ENCODE results near the gene C6orf15.

Gene C6orf15

GRCh38 chr6:31112478-31112877 is at the start of gene C6orf15:
C6orf15 (minus strand) TSS chr6:31112575; CDS start chr6:31112555, 20 bp downstream.
- no peak for TF ChIP-seq ZNF274 (IDR thresholded peaks at IDR 0.05; ENCODE audit: low read depth, low read length)
- no peak within 1 kb of the TSS for H3K4me3 ChIP-seq (ENCODE audit: low read length)

GRCh38 chr6:31161216-31162126 is 49.1 kb upstream of the C6orf15 start:
- no peak for TF ChIP-seq ZNF274 (IDR thresholded peaks at IDR 0.05; ENCODE audit: low read depth, low read length)
- no peak overlapping the region for H3K4me3 ChIP-seq (ENCODE audit: low read length)

GRCh38 chr6:31158863-31159855 is 46.8 kb upstream of the C6orf15 start:
- peak overlapping the region; percentile 89 for H3K4me3 ChIP-seq (ENCODE audit: low read length)
- no peak for TF ChIP-seq ZNF274 (IDR thresholded peaks at IDR 0.05; ENCODE audit: low read depth, low read length)

DNA sequence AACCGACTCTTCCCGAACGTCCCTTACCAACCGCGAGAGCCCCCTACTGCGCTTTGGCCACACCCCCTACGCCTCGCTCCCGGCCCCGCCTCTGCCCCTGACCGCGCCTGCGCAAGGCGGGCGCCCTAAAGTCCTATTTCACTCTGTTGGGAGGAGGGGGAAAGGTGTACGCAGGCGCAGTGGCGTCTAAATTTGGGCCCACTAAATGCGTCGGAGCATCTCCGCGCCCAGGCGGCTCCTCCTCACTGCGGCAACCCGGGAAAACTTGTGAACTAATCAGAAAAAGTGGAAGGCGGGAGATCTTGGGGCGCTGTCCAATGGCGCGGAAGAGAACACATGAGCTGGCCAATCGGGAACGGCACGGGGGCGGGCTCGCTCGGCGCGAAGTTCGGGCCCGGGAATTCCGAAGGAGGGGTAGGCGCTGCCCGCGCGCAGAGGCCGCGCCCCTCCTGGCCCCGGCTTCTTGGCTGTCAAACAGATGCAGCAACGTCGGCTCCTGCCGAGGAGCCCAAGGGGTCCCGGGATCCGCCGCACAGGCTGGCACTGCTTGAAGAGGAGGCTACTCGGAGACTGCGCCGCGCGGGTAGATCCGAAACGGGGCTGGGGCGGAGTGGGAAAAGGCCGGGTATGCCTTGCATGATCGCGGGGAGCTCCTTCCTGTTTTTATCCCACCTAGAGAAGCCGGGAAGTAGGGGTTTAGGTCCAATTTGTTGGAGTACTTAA is 45.9 kb upstream of the C6orf15 start, which contains the start of gene TCF19:
TSS of gene TCF19 (plus strand) at position 450 of the 723 bp plus-strand sequence. CDS start 881 bp downstream, outside the sequence.
- peak within 1 kb of the TSS; percentile 89 for H3K4me3 ChIP-seq (ENCODE audit: low read length)
- no peak for TF ChIP-seq ZNF274 (IDR thresholded peaks at IDR 0.05; ENCODE audit: low read depth, low read length)

DNA sequence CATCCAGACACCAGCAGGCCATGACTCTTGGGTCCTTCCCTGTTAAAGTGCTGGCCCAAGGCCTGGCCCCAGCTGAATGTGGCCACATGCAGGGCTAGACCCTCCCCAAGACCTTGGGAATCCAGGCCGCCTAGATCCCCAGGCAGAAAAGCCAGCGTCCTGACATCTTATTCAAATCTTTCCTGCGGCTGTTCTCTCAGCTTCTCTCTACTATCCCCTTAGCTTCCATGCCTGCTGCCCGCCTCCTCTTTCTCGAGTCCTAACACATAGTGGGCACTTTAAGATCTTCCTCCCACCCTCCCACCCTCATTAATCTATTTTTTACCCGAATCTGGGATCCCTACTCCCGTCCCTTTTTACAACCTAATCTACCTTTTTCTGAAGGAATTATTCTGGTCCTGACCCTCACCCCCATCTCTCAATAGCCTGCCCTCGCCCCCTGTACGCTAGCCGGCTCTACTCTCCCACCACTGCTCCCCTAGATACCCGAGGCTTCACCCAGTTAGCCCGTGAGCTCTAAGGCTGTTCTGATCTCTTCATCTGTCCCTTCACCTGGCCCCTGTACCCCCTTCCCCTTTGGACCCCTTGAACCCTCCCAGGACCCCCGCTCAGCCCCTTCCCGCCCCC is 45.3 kb upstream of the C6orf15 start, which contains the start of gene CCHCR1:
TSS of gene CCHCR1 (minus strand) at position 290 of the 627 bp plus-strand sequence. CDS start at position 88, 202 bp downstream.
- no peak for TF ChIP-seq ZNF274 (IDR thresholded peaks at IDR 0.05; ENCODE audit: low read depth, low read length)
- H3K4me3 ChIP-seq (ENCODE audit: low read length), result peak within 1 kb of the TSS; percentile 89

DNA sequence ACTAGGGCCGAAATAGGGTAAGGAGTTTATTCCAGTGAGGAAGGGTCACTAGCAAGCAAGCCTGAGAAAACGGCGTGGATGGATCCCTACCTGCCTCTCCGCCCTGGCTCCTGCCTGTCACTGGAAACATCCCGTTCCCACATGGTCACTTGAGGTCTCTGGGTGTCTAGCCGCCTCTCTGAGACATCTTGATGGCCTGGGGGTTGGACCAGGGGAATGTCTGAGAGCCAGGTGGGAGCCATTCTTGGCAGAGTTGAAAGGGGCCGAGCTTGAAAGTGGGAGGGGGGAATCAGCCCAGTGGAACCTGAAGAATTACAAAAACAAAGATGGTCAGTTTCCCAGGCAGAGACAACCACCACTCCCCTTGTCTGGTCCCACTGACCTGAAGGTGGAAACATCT is 44.3 kb upstream of the C6orf15 start:
- no peak overlapping the region for H3K4me3 ChIP-seq (ENCODE audit: low read length)
- no peak for TF ChIP-seq ZNF274 (IDR thresholded peaks at IDR 0.05; ENCODE audit: low read depth, low read length)

DNA sequence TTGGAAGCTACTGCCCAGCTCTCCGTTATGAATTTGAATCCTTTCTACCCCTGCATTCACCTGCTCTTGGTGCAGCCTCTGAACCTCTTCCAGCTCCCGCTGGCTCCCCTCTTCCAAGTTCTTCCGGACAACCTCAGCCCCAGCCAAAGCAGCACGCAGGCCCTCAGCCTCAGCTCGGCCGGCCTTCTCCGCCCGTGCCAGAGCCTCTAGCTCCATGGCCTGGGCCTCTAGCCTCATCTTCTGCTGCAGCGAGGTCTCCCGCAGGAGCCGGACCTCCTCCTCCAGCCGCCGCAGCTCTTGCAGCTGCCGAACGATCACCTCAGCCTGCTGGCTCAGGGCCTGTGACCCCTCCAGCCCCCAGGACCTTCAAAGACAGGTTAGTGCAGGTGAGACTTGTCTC is 42.1 kb upstream of the C6orf15 start:
- TF ChIP-seq ZNF274 (IDR thresholded peaks at IDR 0.05; ENCODE audit: low read depth, low read length), result no peak
- no peak overlapping the region for H3K4me3 ChIP-seq (ENCODE audit: low read length)

- no peak overlapping the region for H3K4me3 ChIP-seq (ENCODE audit: low read length)
- no peak for TF ChIP-seq ZNF274 (IDR thresholded peaks at IDR 0.05; ENCODE audit: low read depth, low read length)
These were observed 40.4 kb upstream of the C6orf15 start for GRCh38 chr6:31152781-31153180.

- no peak overlapping the region for H3K4me3 ChIP-seq (ENCODE audit: low read length)
- TF ChIP-seq ZNF274 (IDR thresholded peaks at IDR 0.05; ENCODE audit: low read depth, low read length), result no peak
These were observed 37.6 kb upstream of the C6orf15 start for GRCh38 chr6:31149827-31150447.

DNA sequence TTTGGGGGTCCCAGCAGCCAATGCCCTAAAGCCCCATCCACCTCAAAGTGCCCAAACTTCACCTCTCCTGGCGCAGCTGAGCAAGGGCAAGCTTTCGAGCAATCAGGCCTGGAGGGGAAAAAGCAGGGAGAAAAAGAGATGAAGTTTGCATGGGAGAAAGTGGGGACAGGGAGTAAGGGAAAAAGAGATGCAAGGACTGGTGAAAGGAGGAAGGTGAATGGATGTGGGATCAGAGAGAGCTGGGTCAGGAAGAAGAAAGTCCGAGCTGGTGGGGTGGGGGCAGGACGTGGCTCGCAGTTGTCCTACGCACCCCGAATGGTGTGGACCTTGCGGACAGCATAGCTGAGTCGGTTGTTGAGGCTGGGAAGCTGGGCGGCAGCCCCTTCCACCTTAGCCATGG is 33.0 kb upstream of the C6orf15 start:
- no peak for TF ChIP-seq ZNF274 (IDR thresholded peaks at IDR 0.05; ENCODE audit: low read depth, low read length)
- H3K4me3 ChIP-seq (ENCODE audit: low read length), result no peak overlapping the region

DNA sequence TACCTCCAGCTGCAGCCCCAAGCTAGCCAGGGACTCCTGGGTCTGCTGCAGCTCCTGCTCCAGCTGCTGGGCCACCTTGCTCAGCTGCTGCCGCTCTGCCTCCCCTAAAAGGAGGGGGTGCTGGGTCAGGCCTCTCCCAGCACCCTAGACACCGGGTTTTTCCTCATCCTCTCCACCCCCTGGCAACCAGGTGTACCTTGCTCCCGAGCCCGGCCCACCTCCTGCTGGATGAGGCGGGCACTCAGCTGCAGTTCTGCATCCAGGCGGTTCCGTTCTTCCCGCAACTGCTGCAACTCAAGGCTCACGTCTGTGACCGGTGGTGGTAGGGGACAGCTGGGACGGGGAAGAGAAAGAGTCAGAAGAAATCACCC is 32.6 kb upstream of the C6orf15 start:
- H3K4me3 ChIP-seq (ENCODE audit: low read length), result no peak overlapping the region
- no peak for TF ChIP-seq ZNF274 (IDR thresholded peaks at IDR 0.05; ENCODE audit: low read depth, low read length)

GRCh38 chr6:31144296-31144969 is 32.1 kb upstream of the C6orf15 start:
- H3K4me3 ChIP-seq (ENCODE audit: low read length), result no peak overlapping the region
- no peak for TF ChIP-seq ZNF274 (IDR thresholded peaks at IDR 0.05; ENCODE audit: low read depth, low read length)
